K562 (cell line): ENCODE measurements around the gene FOXF2. TPM values are rescaled to one million over a fixed set of nuclear protein-coding genes. Genes with fewer than 3 reads are reported as not detected.

ENCODE experiments used
- ATAC-seq: fragments of 200-7000 bp; cut with Tn5 transposase; 3 replicates; pipeline ENCODE4 v1.9.1; 2020; ENCODE audit warnings: moderate library complexity
- BruUV-seq: library from RNA; stranded (reverse); fragments of 400-500 nt; replicated peaks from 2 replicates; lab custom pipeline; 2021; lab: Mats Ljungman, UMichigan
- CTCF ChIA-PET: fragments of 300-600 bp; formaldehyde crosslinking; extraction: SDS; loops from one replicate; lab custom pipeline; 2021; ENCODE audit warnings: low intra/inter-chr PET ratio; lab: Yijun Ruan, JAX
- POLR2A ChIA-PET: fragments of 300-600, 350-650 bp; sonication (Branson Sonifier 250); formaldehyde crosslinking; extraction: SDS; loops from one replicate; lab custom pipeline; 2021; ENCODE audit warnings: antibody characterized with exemption, inconsistent platforms; lab: Yijun Ruan, JAX
- DNase-seq, 4 experiments: peaks; one replicate each; pipeline versions ENCODE4 v3.0.0 to v3.0.0-alpha.2; 2011 to 2018; ENCODE audit warnings: low spot score in 3 of 4, mixed read lengths in 3 of 4; ENCODE audit errors: extremely low read depth in 1 of 4
- FAIRE-seq: peaks from 2 replicates; lab custom pipeline; 2011; peaks lifted over from hg19 to GRCh38; lab: Jason Lieb, UNC
- H2AFZ ChIP-seq: 2 replicates; pipeline ENCODE4 v1.6.0; 2011; ENCODE audit warnings: low read depth, low read length, control low read depth, inconsistent platforms
- H3K27ac ChIP-seq: fragments of 200-600 bp; 3 replicates; pipeline ENCODE4 v1.8.0; 2011; ENCODE audit warnings: low read depth, mild to moderate bottlenecking, control low read depth, inconsistent platforms, low read length, moderate library complexity, mixed read lengths; ENCODE audit errors: extremely low read depth
- H3K27me3 ChIP-seq, 2 experiments: fragments of 300-600 bp in 1 of 2; 2 replicates in 1 of 2; 3 replicates in 1 of 2; pipeline versions ENCODE4 v1.6.0 to v1.8.0; 2011; ENCODE audit warnings: inconsistent platforms in 2 of 2, low read length in 2 of 2, mild to moderate bottlenecking in 1 of 2, mixed read lengths in 1 of 2, moderate library complexity in 1 of 2; ENCODE audit not compliant: control insufficient read depth in 2 of 2, insufficient read depth in 2 of 2
- H3K36me3 ChIP-seq: fragments of 300-600 bp; 3 replicates; pipeline ENCODE4 v1.8.0; 2011; ENCODE audit warnings: mild to moderate bottlenecking, low read length, inconsistent platforms; ENCODE audit not compliant: control insufficient read depth, insufficient read depth
- H3K4me1 ChIP-seq, 2 experiments: fragments of 200-600 bp in 1 of 2; replicated peaks in 1 of 2; 2 replicates in 1 of 2; 3 replicates in 1 of 2; pipeline versions ENCODE4 v1.5.1 to v1.8.0; 2011; ENCODE audit warnings: inconsistent platforms in 2 of 2, low read length in 2 of 2, mild to moderate bottlenecking in 1 of 2, mixed read lengths in 1 of 2, moderate library complexity in 1 of 2; ENCODE audit not compliant: control insufficient read depth in 2 of 2, insufficient read depth in 2 of 2
- H3K4me2 ChIP-seq: 2 replicates; pipeline ENCODE4 v1.6.1; 2011; ENCODE audit warnings: low read length, control low read depth, inconsistent platforms, mixed read lengths; ENCODE audit not compliant: insufficient read depth
- H3K4me3 ChIP-seq: fragments of 200-600 bp; sonication (generic), shearing (Covaris generic); 2 replicates; pipeline ENCODE4 v1.5.1; 2016; ENCODE audit warnings: control low read depth, inconsistent platforms
- H3K79me2 ChIP-seq: fragments of 200-600 bp; 3 replicates; pipeline ENCODE4 v1.8.0; 2011; ENCODE audit warnings: low read length, inconsistent platforms; ENCODE audit not compliant: control insufficient read depth, insufficient read depth
- H3K9ac ChIP-seq, 2 experiments: 2 replicates each; pipeline versions ENCODE4 v1.6.0 to v1.6.1; 2011; ENCODE audit warnings: low read depth in 2 of 2, low read length in 2 of 2, control low read depth in 1 of 2, inconsistent platforms in 1 of 2, mild to moderate bottlenecking in 1 of 2, mixed read lengths in 1 of 2; ENCODE audit not compliant: insufficient read depth in 1 of 2
- H3K9me1 ChIP-seq: one replicate; pipeline ENCODE4 v1.6.0; 2011; ENCODE audit warnings: inconsistent platforms, mild to moderate bottlenecking, low read length, moderate library complexity; ENCODE audit not compliant: control insufficient read depth, insufficient read depth
- H3K9me3 ChIP-seq: replicated peaks from 2 replicates; pipeline ENCODE4 v1.5.1; 2011; ENCODE audit warnings: low read depth, low read length, inconsistent platforms; ENCODE audit not compliant: control insufficient read depth, insufficient read depth
- H4K20me1 ChIP-seq: replicated peaks from 2 replicates; pipeline ENCODE4 v1.6.1; 2011; ENCODE audit warnings: low read length, inconsistent platforms, mixed read lengths; ENCODE audit not compliant: control insufficient read depth, insufficient read depth
- BCLAF1 ChIP-seq, 2 experiments: fragments of 450-650 bp in 1 of 2; IDR thresholded peaks; 2 replicates each; pipeline ENCODE4 v1.6.1; 2011 to 2017; ENCODE audit warnings: low read depth in 2 of 2, antibody characterized with exemption in 1 of 2, borderline replicate concordance in 1 of 2, low read length in 1 of 2, mild to moderate bottlenecking in 1 of 2, mixed read lengths in 1 of 2; ENCODE audit not compliant: control insufficient read depth in 1 of 2
- EHMT2 ChIP-seq: fragments of 450-650 bp; IDR thresholded peaks from 2 replicates; pipeline ENCODE4 v1.6.1; 2018; ENCODE audit warnings: antibody characterized with exemption
- FOXP1 ChIP-seq: sonication (generic); formaldehyde crosslinking; IDR thresholded peaks from 2 replicates; pipeline ENCODE4 v1.8.0; 2022; ENCODE audit warnings: mild to moderate bottlenecking, missing genetic modification reagents
- GTF2A2 ChIP-seq: IDR thresholded peaks from 2 replicates; pipeline ENCODE4 v1.6.1; 2016; ENCODE audit warnings: mild to moderate bottlenecking, missing genetic modification characterization, missing compliant biosample characterization
- RBM15 ChIP-seq: fragments of 200-400 bp; formaldehyde crosslinking; IDR thresholded peaks from 2 replicates; pipeline ENCODE4 v1.6.1; 2018; ENCODE audit warnings: mild to moderate bottlenecking, low read length, moderate library complexity; ENCODE audit not compliant: insufficient read depth
- TCF7L2 ChIP-seq: fragments of 150-350 bp; IDR thresholded peaks from 2 replicates; pipeline ENCODE4 v1.6.1; 2016; ENCODE audit warnings: low read depth, mild to moderate bottlenecking, low read length, moderate library complexity
- ZNF24 ChIP-seq: fragments of 450-650 bp; IDR thresholded peaks from 2 replicates; pipeline ENCODE4 v1.6.1; 2016
- WGBS: fragments of 100-300 bp; shearing (Covaris generic); methylation state at CpG from one replicate; pipeline ENCODE4 v1.1.6; 2016; ENCODE audit warnings: low coverage, mixed read lengths; ENCODE audit not compliant: insufficient coverage; ENCODE audit errors: missing lambda C conversion rate; 5-methylcytosine and 5-hydroxymethylcytosine counted together
- in situ Hi-C: fragments of 300-500 bp; cut with MboI; formaldehyde crosslinking; loops from 4 replicates; pipeline ENCODE4 v1.15.0; 2018; ENCODE audit warnings: inconsistent platforms, mixed read lengths
- intact Hi-C: fragments of 100-400 bp; cut with micrococcal nuclease; formaldehyde crosslinking; loops from 2 replicates; pipeline ENCODE4 v1.14.2; 2022
- polyA plus RNA-seq, 8 experiments: library from polyadenylated mRNA; depleted of rRNA in 4 of 8; stranded (reverse) in 5 of 8; unstranded in 3 of 8; fragments of >200 nt; fragmentation: Nextera tagmentation in 2 of 8; fragmentation: Illumina TruSeq in 1 of 8; extraction: Ambion mirVana in 2 of 8; extraction: Trizol in 1 of 8; gene quantifications; 2 replicates each; pipeline versions ENCODE4 v1.2.1 to v1.2.3, GENCODE V29; 2011 to 2014; ENCODE audit warnings: inconsistent platforms in 1 of 8, missing spikeins in 1 of 8
- total RNA-seq, 7 experiments: library from RNA; depleted of rRNA in 6 of 7; stranded (reverse); fragments of >200 nt in 6 of 7; fragmentation: Illumina TruSeq in 2 of 7; extraction: Trizol in 2 of 7; gene quantifications; 2 replicates each; pipeline versions ENCODE4 v1.2.1 to v1.2.3, GENCODE V29; 2011 to 2021; ENCODE audit warnings: low replicate concordance in 1 of 7

FOXF2 gene
- total and polyA plus RNA-seq, 9 of the 15 experiments (the other 6 are each of a cell fraction or from before 2014, with no cell fraction given): not detected

- H3K79me2 ChIP-seq: no peaks in the 10 kb centered on the region
- TF ChIP-seq FOXP1 (no peak), RBM15 (no peak), BCLAF1 (IDR thresholded peaks at IDR 0.05; ENCODE audit: borderline replicate concordance in 1 of 2, control insufficient read depth in 1 of 2, low read depth in 2 of 2, low read length in 1 of 2) (no peak), GTF2A2 (tag) (no peak), EHMT2 (no peak), TCF7L2 (no peak), ZNF24 (no peak)
- TF ChIP-seq, all 486 proteins: peak for 0
- Histone ChIP-seq H3K9ac (no peak overlapping the region), H3K4me2 (no peak overlapping the region), H3K4me3 (no peak overlapping the region), H4K20me1 (no peaks in the 10 kb centered on the region), H3K9me3 (no peaks in the 10 kb centered on the region), H3K36me3 (no peaks in the 10 kb centered on the region), H3K9me1 (no peaks in the 10 kb centered on the region), H3K4me1 (no peaks in the 10 kb centered on the region), H2AFZ (no peak overlapping the region), H3K27me3 (peaks cover 2 to 14% of the 10 kb centered on the region in 2 experiments; a peak in 2 of 5 replicates), H3K27ac (no peak overlapping the region)
- WGBS: 2% methylated on average over 10 of the region's 10 CpGs
- BruUV-seq: no TSS peak
- POLR2A ChIA-PET: no interaction called here
- in situ Hi-C loops (no loop called here), intact Hi-C loops (loop anchor here (5.0 kb wide), 1 partner anchor 847 kb away; no protein-coding TSS in a partner anchor)
- DNase-seq: no peak
- CTCF ChIA-PET: no interaction called here
- no peak for FAIRE-seq
- no peak for ATAC-seq
These were observed 50.0 kb downstream of the FOXF2 start for GRCh38 chr6:1439349-1439748.
